ENCODE results near the gene UBE2L6. TPM values are rescaled to one million over a fixed set of nuclear protein-coding genes. Genes with fewer than 3 reads are reported as not detected.

UBE2L6 gene
- total and polyA plus RNA-seq, 4 donors, result 18.6 to 97.2 (median 65.1) TPM

GRCh38 chr11:57530596-57531507 is 36.6 kb downstream of the UBE2L6 start, which contains the start of gene TIMM10 (continued):
- TF ChIP-seq FOXA1 (IDR thresholded peaks at IDR 0.05), result peak; percentile 69
- peak; percentile 82 to 95 for TF ChIP-seq GABPA (IDR thresholded peaks at IDR 0.05 in 1 of 2, conservative IDR thresholded peaks at IDR 0.05 in 1 of 2)
- TF ChIP-seq, protein P1, sequence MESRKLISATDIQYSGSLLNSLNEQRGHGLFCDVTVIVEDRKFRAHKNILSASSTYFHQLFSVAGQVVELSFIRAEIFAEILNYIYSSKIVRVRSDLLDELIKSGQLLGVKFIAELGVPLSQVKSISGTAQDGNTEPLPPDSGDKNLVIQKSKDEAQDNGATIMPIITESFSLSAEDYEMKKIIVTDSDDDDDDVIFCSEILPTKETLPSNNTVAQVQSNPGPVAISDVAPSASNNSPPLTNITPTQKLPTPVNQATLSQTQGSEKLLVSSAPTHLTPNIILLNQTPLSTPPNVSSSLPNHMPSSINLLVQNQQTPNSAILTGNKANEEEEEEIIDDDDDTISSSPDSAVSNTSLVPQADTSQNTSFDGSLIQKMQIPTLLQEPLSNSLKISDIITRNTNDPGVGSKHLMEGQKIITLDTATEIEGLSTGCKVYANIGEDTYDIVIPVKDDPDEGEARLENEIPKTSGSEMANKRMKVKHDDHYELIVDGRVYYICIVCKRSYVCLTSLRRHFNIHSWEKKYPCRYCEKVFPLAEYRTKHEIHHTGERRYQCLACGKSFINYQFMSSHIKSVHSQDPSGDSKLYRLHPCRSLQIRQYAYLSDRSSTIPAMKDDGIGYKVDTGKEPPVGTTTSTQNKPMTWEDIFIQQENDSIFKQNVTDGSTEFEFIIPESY (IDR thresholded peaks at IDR 0.05), result peak; percentile 97
- TF ChIP-seq YY1 (IDR thresholded peaks at IDR 0.05), result peak; percentile 89
- TF ChIP-seq, protein P2, sequence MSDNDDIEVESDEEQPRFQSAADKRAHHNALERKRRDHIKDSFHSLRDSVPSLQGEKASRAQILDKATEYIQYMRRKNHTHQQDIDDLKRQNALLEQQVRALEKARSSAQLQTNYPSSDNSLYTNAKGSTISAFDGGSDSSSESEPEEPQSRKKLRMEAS (IDR thresholded peaks at IDR 0.05), result peak; percentile 98
- TF ChIP-seq SP1 (IDR thresholded peaks at IDR 0.05), result peak; percentile 94
- TF ChIP-seq TAF1 (conservative IDR thresholded peaks at IDR 0.05), result peak; percentile 95
- TF ChIP-seq ATF3 (IDR thresholded peaks at IDR 0.05), result peak; percentile 66
- peak; percentile 71 for TF ChIP-seq NR2F2 (IDR thresholded peaks at IDR 0.05)

DNA sequence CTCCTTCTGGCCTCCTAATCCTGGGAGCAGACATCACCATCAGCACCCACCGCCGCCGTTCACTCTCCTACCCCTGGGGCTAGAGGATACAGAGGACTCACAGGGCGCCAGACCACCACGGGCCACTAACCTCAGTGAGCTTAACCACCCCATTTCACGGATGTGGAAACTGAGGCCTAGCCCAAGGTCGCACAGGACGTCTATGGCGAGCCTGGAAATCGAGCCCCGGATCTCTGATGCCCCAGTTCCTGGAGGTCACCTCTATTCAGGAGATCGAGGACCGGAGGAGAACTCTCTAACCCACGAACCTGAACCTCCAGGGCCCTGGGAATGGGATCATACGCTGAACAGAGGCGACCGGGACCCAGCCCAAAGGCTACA is 37.3 kb downstream of the UBE2L6 start:
- H3K4me3 ChIP-seq (ENCODE audit: low read depth in 1 of 3, low read length in 3 of 3), result peak overlapping the region; percentile 59 to 99 (median 89)
- no peaks in the 10 kb centered on the region for H3K27me3 ChIP-seq (ENCODE audit: control insufficient read depth in 4 of 4, insufficient read depth in 4 of 4, low read length in 3 of 4)
- peaks cover 2 to 24% (median 19%) of the 10 kb centered on the region in 4 donors for H3K4me1 ChIP-seq (ENCODE audit: control insufficient read depth in 4 of 4, insufficient read depth in 4 of 4, low read length in 3 of 4)
- peak overlapping the region; percentile 11 to 89 for H3K9ac ChIP-seq (ENCODE audit: low read depth in 1 of 2, low read length in 2 of 2)
- 3% methylated on average over 17 of the region's 17 CpGs for WGBS
- no peaks in the 10 kb centered on the region for H3K9me3 ChIP-seq (ENCODE audit: control insufficient read depth in 4 of 4, low read length in 3 of 4)
- peak overlapping the region; percentile 43 to 84 for H3K27ac ChIP-seq (ENCODE audit: low read depth in 1 of 2, low read length in 2 of 2)
- no peak for DNase-seq (ENCODE audit: low spot score)
- H3K36me3 ChIP-seq (ENCODE audit: control insufficient read depth in 4 of 4, insufficient read depth in 3 of 4, low read depth in 1 of 4, low read length in 3 of 4), result peaks cover 0 to 6% (median 2%) of the 10 kb centered on the region in 4 donors
- TF ChIP-seq HNF4A (conservative IDR thresholded peaks at IDR 0.05), result no peak
- TF ChIP-seq FOXA2 (IDR thresholded peaks at IDR 0.05), result no peak

GRCh38 chr11:57529012-57529411 is 38.5 kb downstream of the UBE2L6 start:
- H3K27me3 ChIP-seq (ENCODE audit: control insufficient read depth in 4 of 4, insufficient read depth in 4 of 4, low read length in 3 of 4), result no peaks in the 10 kb centered on the region
- TF ChIP-seq TAF1 (conservative IDR thresholded peaks at IDR 0.05) (no peak), EGR1 (IDR thresholded peaks at IDR 0.05; ENCODE audit: low read depth in 2 of 2) (no peak), ATF3 (IDR thresholded peaks at IDR 0.05) (no peak), CTCF (IDR thresholded peaks at IDR 0.05; ENCODE audit: low read depth, low read length, missing input control) (no peak), JUND (IDR thresholded peaks at IDR 0.05) (no peak), NR2F2 (IDR thresholded peaks at IDR 0.05) (no peak), FOXA1 (IDR thresholded peaks at IDR 0.05) (no peak), YY1 (IDR thresholded peaks at IDR 0.05) (no peak), RAD21 (IDR thresholded peaks at IDR 0.05) (no peak), HNF4G (IDR thresholded peaks at IDR 0.05) (no peak), SP1 (IDR thresholded peaks at IDR 0.05) (no peak), HNF4A (conservative IDR thresholded peaks at IDR 0.05) (no peak), GABPA (IDR thresholded peaks at IDR 0.05 in 1 of 2, conservative IDR thresholded peaks at IDR 0.05 in 1 of 2) (no peak)
- TF ChIP-seq, protein P2 (IDR thresholded peaks at IDR 0.05), result no peak
- TF ChIP-seq, protein P3, sequence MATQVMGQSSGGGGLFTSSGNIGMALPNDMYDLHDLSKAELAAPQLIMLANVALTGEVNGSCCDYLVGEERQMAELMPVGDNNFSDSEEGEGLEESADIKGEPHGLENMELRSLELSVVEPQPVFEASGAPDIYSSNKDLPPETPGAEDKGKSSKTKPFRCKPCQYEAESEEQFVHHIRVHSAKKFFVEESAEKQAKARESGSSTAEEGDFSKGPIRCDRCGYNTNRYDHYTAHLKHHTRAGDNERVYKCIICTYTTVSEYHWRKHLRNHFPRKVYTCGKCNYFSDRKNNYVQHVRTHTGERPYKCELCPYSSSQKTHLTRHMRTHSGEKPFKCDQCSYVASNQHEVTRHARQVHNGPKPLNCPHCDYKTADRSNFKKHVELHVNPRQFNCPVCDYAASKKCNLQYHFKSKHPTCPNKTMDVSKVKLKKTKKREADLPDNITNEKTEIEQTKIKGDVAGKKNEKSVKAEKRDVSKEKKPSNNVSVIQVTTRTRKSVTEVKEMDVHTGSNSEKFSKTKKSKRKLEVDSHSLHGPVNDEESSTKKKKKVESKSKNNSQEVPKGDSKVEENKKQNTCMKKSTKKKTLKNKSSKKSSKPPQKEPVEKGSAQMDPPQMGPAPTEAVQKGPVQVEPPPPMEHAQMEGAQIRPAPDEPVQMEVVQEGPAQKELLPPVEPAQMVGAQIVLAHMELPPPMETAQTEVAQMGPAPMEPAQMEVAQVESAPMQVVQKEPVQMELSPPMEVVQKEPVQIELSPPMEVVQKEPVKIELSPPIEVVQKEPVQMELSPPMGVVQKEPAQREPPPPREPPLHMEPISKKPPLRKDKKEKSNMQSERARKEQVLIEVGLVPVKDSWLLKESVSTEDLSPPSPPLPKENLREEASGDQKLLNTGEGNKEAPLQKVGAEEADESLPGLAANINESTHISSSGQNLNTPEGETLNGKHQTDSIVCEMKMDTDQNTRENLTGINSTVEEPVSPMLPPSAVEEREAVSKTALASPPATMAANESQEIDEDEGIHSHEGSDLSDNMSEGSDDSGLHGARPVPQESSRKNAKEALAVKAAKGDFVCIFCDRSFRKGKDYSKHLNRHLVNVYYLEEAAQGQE (IDR thresholded peaks at IDR 0.05), result no peak
- TF ChIP-seq, protein P1 (IDR thresholded peaks at IDR 0.05), result no peak

More at GRCh38 chr11:57529012-57529411, 38.5 kb downstream of the UBE2L6 start:
- H3K4me3 ChIP-seq (ENCODE audit: low read depth in 1 of 3, low read length in 3 of 3), result no peak overlapping the region
- no peaks in the 10 kb centered on the region for H3K9me3 ChIP-seq (ENCODE audit: control insufficient read depth in 4 of 4, low read length in 3 of 4)
- no peak overlapping the region for H3K27ac ChIP-seq (ENCODE audit: low read depth in 1 of 2, low read length in 2 of 2)
- H3K9ac ChIP-seq (ENCODE audit: low read depth in 1 of 2, low read length in 2 of 2), result no peak overlapping the region
- H3K36me3 ChIP-seq (ENCODE audit: control insufficient read depth in 4 of 4, insufficient read depth in 3 of 4, low read depth in 1 of 4, low read length in 3 of 4), result peaks cover 0 to 6% (median 2%) of the 10 kb centered on the region in 4 donors
- peaks cover 2 to 24% (median 19%) of the 10 kb centered on the region in 4 donors for H3K4me1 ChIP-seq (ENCODE audit: control insufficient read depth in 4 of 4, insufficient read depth in 4 of 4, low read length in 3 of 4)
- no peak for DNase-seq (ENCODE audit: low spot score)

Data from liver (tissue), 9 donors.